OCI-LY3 (cell line): ENCODE measurements around the gene TNIP1.

Source experiments
- H2AFZ ChIP-seq: fragments of 200-600, 300-600 bp; shearing (Covaris generic); 2 replicates; pipeline ENCODE4 v1.6.0; 2014; ENCODE audit warnings: antibody characterized with exemption, low read depth, low read length
- H3K27ac ChIP-seq: fragments of 200-600, 300-600 bp; sonication (generic); 2 replicates; pipeline ENCODE4 v1.5.1; 2014; ENCODE audit warnings: mild to moderate bottlenecking, low read length, moderate library complexity, mixed read lengths
- H3K27me3 ChIP-seq: fragments of 200-600, 300-600 bp; sonication (generic); 2 replicates; pipeline ENCODE4 v1.6.1; 2014; ENCODE audit warnings: low read depth, low read length, mixed read lengths
- H3K36me3 ChIP-seq: fragments of 200-600, 300-600 bp; sonication (generic); replicated peaks from 2 replicates; pipeline ENCODE3; 2014; ENCODE audit warnings: low read depth, low read length, mixed read lengths
- H3K4me1 ChIP-seq: fragments of 300-600, 200-600 bp; sonication (generic); 2 replicates; pipeline ENCODE4 v1.6.1; 2014; ENCODE audit warnings: low read length, mixed read lengths
- H3K4me2 ChIP-seq: fragments of 200-600, 300-600 bp; sonication (generic); 2 replicates; pipeline ENCODE4 v1.6.1; 2014; ENCODE audit warnings: low read length, mixed read lengths
- H3K4me3 ChIP-seq: fragments of 300-600, 200-600 bp; sonication (generic); 2 replicates; pipeline ENCODE4 v1.5.1; 2014; ENCODE audit warnings: antibody characterized with exemption, mild to moderate bottlenecking, low read length, moderate library complexity
- H3K79me2 ChIP-seq: fragments of 300-600, 200-600 bp; shearing (Covaris generic); 2 replicates; pipeline ENCODE4 v1.6.1; 2014; ENCODE audit warnings: mild to moderate bottlenecking, low read length, mixed read lengths
- H3K9ac ChIP-seq: fragments of 300-600, 200-600 bp; shearing (Covaris generic); 2 replicates; pipeline ENCODE4 v1.6.0; 2014; ENCODE audit warnings: mild to moderate bottlenecking, low read length, moderate library complexity
- H3K9me3 ChIP-seq: fragments of 200-600, 300-600 bp; shearing (Covaris generic); 2 replicates; pipeline ENCODE4 v1.6.1; 2014; ENCODE audit warnings: low read length, mixed read lengths; ENCODE audit not compliant: insufficient read depth
- H4K20me1 ChIP-seq: fragments of 200-600, 300-600 bp; sonication (generic); 2 replicates; pipeline ENCODE4 v1.6.1; 2016; ENCODE audit warnings: low read length, mixed read lengths; ENCODE audit not compliant: insufficient read depth
- CTCF ChIP-seq: fragments of 200-600, 300-600 bp; sonication (generic); IDR thresholded peaks from 2 replicates; pipeline ENCODE4 v1.5.1; 2014; ENCODE audit warnings: antibody characterized with exemption, low read length, low read depth
- EZH2phosphoT487 ChIP-seq: fragments of 200-600 bp; shearing (Covaris generic); IDR thresholded peaks from 2 replicates; pipeline ENCODE4 v1.6.1; 2018; ENCODE audit warnings: antibody characterized with exemption, mixed run types, low read depth

The TNIP1 gene

DNA sequence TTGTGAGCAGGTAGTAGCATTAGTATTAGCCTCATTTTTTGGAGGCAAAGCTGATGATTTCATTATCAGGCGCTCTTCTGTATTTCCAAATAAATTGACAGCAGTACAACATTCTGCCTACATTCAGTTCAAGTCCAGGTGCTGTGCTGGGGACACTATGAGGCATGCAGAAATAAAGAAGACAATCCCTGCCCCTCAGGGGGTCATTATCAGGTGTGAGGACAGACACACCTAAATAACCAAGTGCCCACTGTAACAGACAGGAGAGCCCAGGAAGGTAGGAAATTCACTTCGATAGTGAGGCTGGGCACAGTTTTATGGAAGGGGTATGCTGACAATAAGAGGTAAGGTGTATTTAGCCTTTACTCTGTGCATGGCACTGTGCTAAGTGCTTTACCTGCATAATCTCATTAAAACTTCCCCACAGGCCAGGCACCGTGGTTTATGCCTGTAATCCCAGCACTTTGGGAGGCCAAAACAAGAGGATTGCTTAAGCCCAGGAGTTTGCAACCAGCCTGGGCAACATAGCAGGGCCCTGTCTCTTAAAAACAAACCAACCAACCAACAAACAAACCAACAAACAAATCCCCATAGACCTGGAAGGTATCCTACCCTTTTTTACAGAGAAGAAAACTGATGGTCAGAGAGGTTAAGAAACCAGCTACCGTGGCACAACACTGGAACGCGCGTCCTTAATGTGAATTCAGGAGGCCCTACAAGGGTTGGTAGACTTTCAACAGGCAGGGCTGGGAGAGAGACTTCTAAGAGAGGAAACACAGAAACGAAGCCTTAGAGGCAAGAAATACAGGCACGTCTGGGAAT, 77.9 kb downstream of the TNIP1 start:
- H3K27ac ChIP-seq = no peak overlapping the region
- H3K9me3 ChIP-seq = no peaks in the 10 kb centered on the region
- TF ChIP-seq EZH2phosphoT487 (no peak), CTCF (no peak)
- H4K20me1 ChIP-seq = no peaks in the 10 kb centered on the region
- H3K36me3 ChIP-seq = no peaks in the 10 kb centered on the region
- no peak overlapping the region for H3K4me3 ChIP-seq
- H2AFZ ChIP-seq = no peak overlapping the region
- H3K4me2 ChIP-seq = no peak overlapping the region
- H3K27me3 ChIP-seq = no peaks in the 10 kb centered on the region
- H3K4me1 ChIP-seq = no peaks in the 10 kb centered on the region
- H3K79me2 ChIP-seq = no peaks in the 10 kb centered on the region
- no peak overlapping the region for H3K9ac ChIP-seq

- no peaks in the 10 kb centered on the region for H3K27me3 ChIP-seq
Measured at GRCh38 chr5:151002250-151002649, 78.6 kb downstream of the TNIP1 start.

DNA sequence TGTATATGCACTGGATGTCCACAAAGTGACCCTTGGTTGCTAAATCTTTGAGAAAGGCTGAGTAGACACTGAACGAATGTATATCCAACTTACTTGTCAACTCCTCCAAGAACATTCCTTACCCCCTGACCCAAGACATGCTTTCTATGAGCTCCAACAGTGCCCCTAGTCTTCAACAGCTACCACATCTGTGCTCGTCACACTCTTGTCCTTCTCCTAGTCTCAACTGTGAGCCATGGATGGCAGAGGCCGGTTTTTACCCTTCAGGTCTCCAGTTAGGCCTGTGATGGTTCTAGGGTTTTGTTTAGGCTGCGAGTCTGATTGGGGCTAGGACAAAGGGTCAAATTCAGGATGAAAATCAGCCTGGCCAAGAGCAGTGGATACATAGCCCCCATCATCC, 79.4 kb downstream of the TNIP1 start:
- Histone ChIP-seq H2AFZ (no peak overlapping the region), H3K27ac (no peak overlapping the region), H3K36me3 (no peaks in the 10 kb centered on the region), H3K27me3 (no peaks in the 10 kb centered on the region), H3K79me2 (no peaks in the 10 kb centered on the region), H3K9me3 (no peaks in the 10 kb centered on the region), H3K9ac (no peak overlapping the region), H3K4me3 (no peak overlapping the region), H3K4me1 (no peaks in the 10 kb centered on the region), H3K4me2 (no peak overlapping the region), H4K20me1 (no peaks in the 10 kb centered on the region)
- no peak for TF ChIP-seq EZH2phosphoT487
- TF ChIP-seq CTCF = no peak

More at GRCh38 chr5:151002250-151002649, 78.6 kb downstream of the TNIP1 start:
- Histone ChIP-seq H3K4me3 (no peak overlapping the region), H3K79me2 (no peaks in the 10 kb centered on the region), H3K4me2 (no peak overlapping the region), H3K9ac (no peak overlapping the region), H3K4me1 (no peaks in the 10 kb centered on the region), H3K36me3 (no peaks in the 10 kb centered on the region), H3K27ac (no peak overlapping the region), H2AFZ (no peak overlapping the region), H3K9me3 (no peaks in the 10 kb centered on the region), H4K20me1 (no peaks in the 10 kb centered on the region)
- TF ChIP-seq EZH2phosphoT487 (no peak), CTCF (peak; percentile 28; the same call in 1 of the 2 replicates)

- TF ChIP-seq EZH2phosphoT487 (no peak), CTCF (no peak)
- H3K4me2 ChIP-seq = no peak overlapping the region
- no peaks in the 10 kb centered on the region for H3K9me3 ChIP-seq
- H3K4me1 ChIP-seq = no peaks in the 10 kb centered on the region
- H2AFZ ChIP-seq = no peak overlapping the region
- H3K4me3 ChIP-seq = no peak overlapping the region
- H3K27me3 ChIP-seq = no peaks in the 10 kb centered on the region
- H3K36me3 ChIP-seq = no peaks in the 10 kb centered on the region
- H4K20me1 ChIP-seq = no peaks in the 10 kb centered on the region
- no peak overlapping the region for H3K27ac ChIP-seq
- no peaks in the 10 kb centered on the region for H3K79me2 ChIP-seq
- H3K9ac ChIP-seq = no peak overlapping the region
Measured at GRCh38 chr5:150999704-151000442, 81.0 kb downstream of the TNIP1 start.
